PC-9 (cell line): ENCODE data around the gene PSMD13. TPM values are rescaled to one million over a fixed set of nuclear protein-coding genes. Genes with fewer than 3 reads are reported as not detected.

Experiments
- BruUV-seq: library from RNA; stranded (reverse); fragments of 400-500 nt; replicated peaks from 2 replicates; lab custom pipeline; 2021; lab: Mats Ljungman, UMichigan
- CTCF ChIA-PET: fragments of 300-600 bp; sonication (Branson Sonifier 250); formaldehyde crosslinking; loops from one replicate; lab custom pipeline; 2022; ENCODE audit warnings: antibody characterized with exemption; lab: Charles Lee
- POLR2A ChIA-PET: fragments of 300-600 bp; sonication (Branson Sonifier 250); formaldehyde crosslinking; loops from one replicate; lab custom pipeline; 2022; ENCODE audit warnings: antibody characterized with exemption; ENCODE audit not compliant: unreplicated experiment; lab: Charles Lee
- DNase-seq, 2 experiments: peaks; one replicate each; pipeline versions ENCODE4 v3.0.0 to v3.0.0-alpha.2; 2015 to 2022; ENCODE audit warnings: mixed read lengths in 1 of 2
- H2AFZ ChIP-seq: fragments of 200-600 bp; sonication (generic); 2 replicates; pipeline ENCODE4 v1.8.1; 2017; ENCODE audit warnings: antibody characterized with exemption
- H3F3A ChIP-seq: fragments of 200-600 bp; sonication (generic); 2 replicates; pipeline ENCODE4 v1.8.1; 2017; ENCODE audit warnings: antibody characterized with exemption, mild to moderate bottlenecking, low read depth; ENCODE audit not compliant: insufficient read depth
- H3K27ac ChIP-seq: fragments of 200-600 bp; sonication (generic); 2 replicates; pipeline ENCODE4 v1.6.1; 2016; ENCODE audit warnings: mixed run types
- H3K27me3 ChIP-seq: fragments of 200-600 bp; sonication (generic); 2 replicates; pipeline ENCODE4 v1.6.1; 2016; ENCODE audit warnings: low read depth, mixed run types; ENCODE audit not compliant: insufficient read depth
- H3K36me3 ChIP-seq: fragments of 200-600 bp; sonication (generic); 2 replicates; pipeline ENCODE4 v1.6.1; 2016; ENCODE audit warnings: low read depth, mixed run types
- H3K4me1 ChIP-seq: fragments of 200-600 bp; sonication (generic); replicated peaks from 2 replicates; pipeline ENCODE4 v1.6.1; 2016; ENCODE audit warnings: mixed run types; ENCODE audit not compliant: insufficient read depth
- H3K4me2 ChIP-seq: fragments of 200-600 bp; sonication (generic); 2 replicates; pipeline ENCODE4 v1.6.1; 2017; ENCODE audit warnings: mixed run types
- H3K4me3 ChIP-seq: fragments of 200-600 bp; sonication (generic); 2 replicates; pipeline ENCODE4 v1.6.1; 2016; ENCODE audit warnings: mixed run types
- H3K79me2 ChIP-seq: fragments of 200-600 bp; sonication (generic); 2 replicates; pipeline ENCODE4 v1.6.1; 2017; ENCODE audit warnings: low read depth, mixed run types
- H3K9me2 ChIP-seq: fragments of 200-600 bp; sonication (generic); 2 replicates; pipeline ENCODE4 v1.8.1; 2017; ENCODE audit warnings: mild to moderate bottlenecking; ENCODE audit not compliant: insufficient read depth
- H3K9me3 ChIP-seq: fragments of 200-600 bp; sonication (generic); 2 replicates; pipeline ENCODE4 v1.8.1; 2016; ENCODE audit warnings: low read depth; ENCODE audit not compliant: insufficient read depth
- H4K20me1 ChIP-seq: fragments of 200-600 bp; sonication (generic); 2 replicates; pipeline ENCODE4 v1.8.1; 2017; ENCODE audit not compliant: insufficient read depth
- EZH2 ChIP-seq: fragments of 200-600 bp; sonication (generic); IDR thresholded peaks from 2 replicates; pipeline ENCODE4 v1.8.0; 2017; ENCODE audit warnings: antibody characterized with exemption, low read depth
- intact Hi-C: fragments of 100-400 bp; cut with micrococcal nuclease; formaldehyde crosslinking; loops from one replicate; pipeline ENCODE4 v1.10.0; 2022; ENCODE audit not compliant: unreplicated experiment
- total RNA-seq: library from RNA; stranded (reverse); gene quantifications from 2 replicates; pipeline ENCODE4 v1.2.3, GENCODE V29; 2021
- TF ChIP-seq, protein P1 (sequence below): fragments of 200-600 bp; sonication (generic); conservative IDR thresholded peaks from 2 replicates; pipeline ENCODE4 v1.6.1; 2017; ENCODE audit warnings: mixed run types, antibody characterized with exemption, mild to moderate bottlenecking, moderate library complexity

The PSMD13 gene
- total RNA-seq, 1 experiment from 2014 or later = 143 TPM

GRCh38 chr11:240315-240714, 3.5 kb downstream of the PSMD13 start:
- Histone ChIP-seq H4K20me1 (peaks cover 9% of the 10 kb centered on the region; the same call in 1 of the 2 replicates), H3K79me2 (peaks cover 39% of the 10 kb centered on the region), H2AFZ (no peak overlapping the region), H3K27ac (no peak overlapping the region), H3K36me3 (peaks cover 3% of the 10 kb centered on the region; the same call in 1 of the 2 replicates), H3K4me1 (peaks cover 9% of the 10 kb centered on the region), H3F3A (peaks cover 8% of the 10 kb centered on the region; the same call in 1 of the 2 replicates), H3K27me3 (no peaks in the 10 kb centered on the region), H3K4me3 (no peak overlapping the region), H3K9me2 (no peaks in the 10 kb centered on the region), H3K9me3 (no peaks in the 10 kb centered on the region), H3K4me2 (no peak overlapping the region)
- ChIA-PET POLR2A (no interaction called here), CTCF (no interaction called here)
- no peak for TF ChIP-seq EZH2
- TF ChIP-seq, protein P1, sequence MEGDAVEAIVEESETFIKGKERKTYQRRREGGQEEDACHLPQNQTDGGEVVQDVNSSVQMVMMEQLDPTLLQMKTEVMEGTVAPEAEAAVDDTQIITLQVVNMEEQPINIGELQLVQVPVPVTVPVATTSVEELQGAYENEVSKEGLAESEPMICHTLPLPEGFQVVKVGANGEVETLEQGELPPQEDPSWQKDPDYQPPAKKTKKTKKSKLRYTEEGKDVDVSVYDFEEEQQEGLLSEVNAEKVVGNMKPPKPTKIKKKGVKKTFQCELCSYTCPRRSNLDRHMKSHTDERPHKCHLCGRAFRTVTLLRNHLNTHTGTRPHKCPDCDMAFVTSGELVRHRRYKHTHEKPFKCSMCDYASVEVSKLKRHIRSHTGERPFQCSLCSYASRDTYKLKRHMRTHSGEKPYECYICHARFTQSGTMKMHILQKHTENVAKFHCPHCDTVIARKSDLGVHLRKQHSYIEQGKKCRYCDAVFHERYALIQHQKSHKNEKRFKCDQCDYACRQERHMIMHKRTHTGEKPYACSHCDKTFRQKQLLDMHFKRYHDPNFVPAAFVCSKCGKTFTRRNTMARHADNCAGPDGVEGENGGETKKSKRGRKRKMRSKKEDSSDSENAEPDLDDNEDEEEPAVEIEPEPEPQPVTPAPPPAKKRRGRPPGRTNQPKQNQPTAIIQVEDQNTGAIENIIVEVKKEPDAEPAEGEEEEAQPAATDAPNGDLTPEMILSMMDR = no peak
- DNase-seq = no peak
- no TSS peak for BruUV-seq
- intact Hi-C loops = no loop called here

DNA sequence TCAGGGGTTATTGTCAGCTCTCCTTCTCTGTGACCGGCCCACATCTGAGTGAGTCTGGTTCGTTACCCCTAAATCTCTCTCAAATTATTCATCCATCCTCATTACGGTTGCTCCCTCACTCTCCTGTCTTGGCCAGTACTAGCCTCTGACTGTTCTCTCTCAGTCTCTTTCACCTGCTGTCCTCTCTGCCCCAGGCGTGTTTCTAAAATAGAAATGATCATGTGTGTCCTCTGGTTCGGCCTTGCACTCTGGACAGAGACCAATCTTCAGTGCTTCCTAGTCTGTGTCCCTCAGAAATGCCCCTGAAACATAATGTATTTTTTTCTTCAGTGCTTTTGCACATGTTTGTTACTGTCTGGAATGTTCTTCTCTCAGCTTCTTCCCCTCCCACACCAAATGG, 4.9 kb downstream of the PSMD13 start:
- no peak overlapping the region for H2AFZ ChIP-seq
- H3K36me3 ChIP-seq = peaks cover 3% of the 10 kb centered on the region; the same call in 1 of the 2 replicates
- POLR2A ChIA-PET = interaction anchor here (0.7 kb wide), 1 partner anchor 13 kb away, joined by 10 read pairs; no protein-coding TSS in a partner anchor
- H3K4me3 ChIP-seq = no peak overlapping the region
- TF ChIP-seq, protein P1 = no peak
- no peak for DNase-seq
- no peak overlapping the region for H3K27ac ChIP-seq
- peaks cover 9% of the 10 kb centered on the region; the same call in 1 of the 2 replicates for H4K20me1 ChIP-seq
- H3K9me3 ChIP-seq = no peaks in the 10 kb centered on the region
- CTCF ChIA-PET = no interaction called here
- H3K9me2 ChIP-seq = no peaks in the 10 kb centered on the region
- intact Hi-C loops = no loop called here
- no TSS peak for BruUV-seq
- H3K27me3 ChIP-seq = no peaks in the 10 kb centered on the region
- peaks cover 39% of the 10 kb centered on the region for H3K79me2 ChIP-seq
- H3K4me2 ChIP-seq = no peak overlapping the region
- peaks cover 9% of the 10 kb centered on the region for H3K4me1 ChIP-seq
- H3F3A ChIP-seq = peaks cover 7% of the 10 kb centered on the region; the same call in 1 of the 2 replicates

DNA sequence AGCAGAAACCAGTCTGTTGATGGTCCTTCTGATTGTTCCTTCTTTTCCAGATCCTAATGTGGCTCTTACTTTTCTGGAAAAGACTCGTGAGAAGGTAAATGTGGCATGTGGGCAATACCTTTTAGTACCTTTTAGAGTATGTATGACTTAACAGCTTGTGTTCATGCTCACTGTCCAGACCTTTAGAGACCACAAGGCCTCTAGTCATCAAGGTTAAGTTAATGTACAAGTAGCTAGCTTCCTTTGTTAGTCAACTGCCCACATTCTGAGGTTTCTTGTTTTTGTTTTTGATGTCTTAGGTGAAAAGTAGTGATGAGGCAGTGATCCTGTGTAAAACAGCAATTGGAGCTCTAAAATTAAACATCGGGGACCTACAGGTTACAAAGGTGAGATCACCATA, 7.6 kb downstream of the PSMD13 start:
- Histone ChIP-seq H3K79me2 (peaks cover 13% of the 10 kb centered on the region; the same call in 1 of the 2 replicates), H3K36me3 (peaks cover 3% of the 10 kb centered on the region; the same call in 1 of the 2 replicates), H3K9me3 (no peaks in the 10 kb centered on the region), H3K4me2 (no peak overlapping the region), H3F3A (peaks cover 6% of the 10 kb centered on the region; the same call in 1 of the 2 replicates), H3K4me1 (no peaks in the 10 kb centered on the region), H3K9me2 (no peaks in the 10 kb centered on the region), H3K27ac (no peak overlapping the region), H3K27me3 (no peaks in the 10 kb centered on the region), H2AFZ (no peak overlapping the region), H3K4me3 (no peak overlapping the region), H4K20me1 (0 out of 2 replicates have a peak, but pooled peaks cover 4% of the 10 kb centered on the region)
- no peak for DNase-seq
- CTCF ChIA-PET = no interaction called here
- TF ChIP-seq EZH2 = no peak
- TF ChIP-seq, protein P1 = no peak
- BruUV-seq = no TSS peak
- POLR2A ChIA-PET = no interaction called here
- intact Hi-C loops = no loop called here
